CD4-positive, alpha-beta T cell (primary cell): ENCODE measurements around the gene GHRHR. TPM values are rescaled to one million over a fixed set of nuclear protein-coding genes. Genes with fewer than 3 reads are reported as not detected.

Experiments
- ATAC-seq: fragments of 200-7000 bp; cut with Tn5 transposase; one replicate; pipeline ENCODE4 v1.10.0; 2022; ENCODE audit warnings: mild to moderate bottlenecking; ENCODE audit not compliant: poor library complexity
- CTCF ChIA-PET: fragments of 350-600 bp; sonication (Branson Sonifier 250); formaldehyde crosslinking; loops from one replicate; lab custom pipeline; 2021; ENCODE audit warnings: antibody characterized with exemption, inconsistent platforms; lab: Charles Lee
- POLR2A ChIA-PET: fragments of 350-600 bp; sonication (Branson Sonifier 250); formaldehyde crosslinking; loops from one replicate; lab custom pipeline; 2021; ENCODE audit warnings: antibody characterized with exemption, inconsistent platforms; lab: Charles Lee
- DNase-seq, 14 experiments: peaks; one replicate each; pipeline ENCODE4 v3.0.0-alpha.2; 2013 to 2020; ENCODE audit warnings: mixed read lengths in 2 of 14
- H3K27ac ChIP-seq, 2 donors: one replicate each; pipeline versions ENCODE4 v1.5.1 to v1.7.0; 2013; ENCODE audit warnings: low read length in 2 of 2, low read depth in 1 of 2, mild to moderate bottlenecking in 1 of 2
- H3K27me3 ChIP-seq, 2 experiments: 1 replicate in 1 of 2; 2 replicates in 1 of 2; pipeline versions ENCODE4 v1.6.1 to v1.7.0; 2013; ENCODE audit warnings: low read length in 2 of 2, control low read depth in 1 of 2, mild to moderate bottlenecking in 1 of 2, moderate library complexity in 1 of 2; ENCODE audit not compliant: insufficient read depth in 2 of 2, control insufficient read depth in 1 of 2
- H3K36me3 ChIP-seq: one replicate; pipeline ENCODE4 v1.6.1; 2013; ENCODE audit warnings: low read length, control low read depth; ENCODE audit not compliant: insufficient read depth
- H3K4me1 ChIP-seq: one replicate; pipeline ENCODE4 v1.6.1; 2013; ENCODE audit warnings: low read length, control low read depth; ENCODE audit not compliant: insufficient read depth
- H3K4me3 ChIP-seq: one replicate; pipeline ENCODE4 v1.5.1; 2013; ENCODE audit warnings: mild to moderate bottlenecking, low read length, moderate library complexity
- H3K9me3 ChIP-seq, 2 experiments: 1 replicate in 1 of 2; 2 replicates in 1 of 2; pipeline versions ENCODE4 v1.6.1 to v1.7.0; 2013; ENCODE audit warnings: low read length in 2 of 2, mild to moderate bottlenecking in 2 of 2, control low read depth in 1 of 2, moderate library complexity in 1 of 2; ENCODE audit not compliant: control insufficient read depth in 1 of 2, insufficient read depth in 1 of 2
- H3K27ac Mint-ChIP-seq: one replicate; pipeline ENCODE4 v1.8.0; 2020; ENCODE audit warnings: mixed read lengths
- H3K27me3 Mint-ChIP-seq: one replicate; pipeline ENCODE4 v1.8.0; 2021; ENCODE audit warnings: mixed read lengths
- H3K36me3 Mint-ChIP-seq: one replicate; pipeline ENCODE4 v1.8.0; 2021; ENCODE audit warnings: low read depth, mixed read lengths
- H3K4me1 Mint-ChIP-seq: one replicate; pipeline ENCODE4 v1.8.0; 2021; ENCODE audit warnings: low read depth, mixed read lengths
- H3K4me3 Mint-ChIP-seq: one replicate; pipeline ENCODE4 v1.8.0; 2020; ENCODE audit warnings: mild to moderate bottlenecking, mixed read lengths
- H3K9me3 Mint-ChIP-seq: one replicate; pipeline ENCODE4 v1.8.0; 2020; ENCODE audit warnings: mixed read lengths
- intact Hi-C, 2 experiments: fragments of 100-400 bp; cut with DNase I in 1 of 2; cut with micrococcal nuclease in 1 of 2; formaldehyde crosslinking; loops; one replicate each; pipeline versions ENCODE4 v1.15.1 to v1.9.0; 2023 to 2025; cut with DNase I, micrococcal nuclease
- total RNA-seq, 174 experiments: library from RNA in 2 of 174; stranded (reverse) in 2 of 174; gene quantifications; one replicate each; pipeline ENCODE4 v1.2.3 and lab custom pipeline; 2021 to 2026
- TF ChIP-seq, protein P1 (sequence below): fragments of 200-600 bp; IDR thresholded peaks from one replicate; pipeline ENCODE4 v1.8.0; 2022; ENCODE audit warnings: antibody characterized with exemption, mild to moderate bottlenecking

GHRHR gene
- total RNA-seq, 2 experiments from 2014 or later = not detected

DNA sequence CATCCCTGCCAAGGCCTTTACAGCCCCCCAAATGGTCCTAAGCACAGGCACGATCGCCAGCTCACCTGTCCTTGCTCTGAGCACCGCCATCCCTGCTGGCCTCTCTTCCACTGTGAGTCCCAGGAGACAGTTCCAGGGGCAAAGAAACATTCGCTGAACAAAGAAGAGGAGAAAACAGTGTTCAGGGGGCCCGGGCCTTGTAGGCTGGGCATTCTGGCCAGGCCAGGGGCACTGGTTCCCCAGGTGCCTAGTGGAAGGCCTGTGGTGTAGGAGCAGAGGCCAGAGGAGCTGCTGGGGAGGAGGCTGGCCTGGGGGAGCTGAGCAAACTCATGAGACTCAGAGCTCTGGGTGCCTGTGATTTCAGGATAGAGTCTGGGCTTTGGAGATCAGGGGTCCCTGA is 29.5 kb upstream of the GHRHR start:
- no peaks in the 10 kb centered on the region for H3K9me3 Mint-ChIP-seq
- H3K4me3 ChIP-seq = no peak overlapping the region
- POLR2A ChIA-PET = no interaction called here
- no peaks in the 10 kb centered on the region for H3K36me3 ChIP-seq
- H3K4me1 ChIP-seq = peaks cover 5% of the 10 kb centered on the region
- peaks cover 17% of the 10 kb centered on the region for H3K27me3 Mint-ChIP-seq
- intact Hi-C loops = no loop called here
- peaks cover 8 to 10% of the 10 kb centered on the region in 2 experiments for H3K27me3 ChIP-seq
- no peaks in the 10 kb centered on the region for H3K36me3 Mint-ChIP-seq
- no peak overlapping the region for H3K27ac ChIP-seq
- ATAC-seq (no peak), DNase-seq (peak in 1 of 14 experiments; percentile 28)
- peaks cover 0 to 6% of the 10 kb centered on the region in 2 experiments for H3K9me3 ChIP-seq
- CTCF ChIA-PET = no interaction called here
- no peak overlapping the region for H3K27ac Mint-ChIP-seq
- TF ChIP-seq, protein P1, sequence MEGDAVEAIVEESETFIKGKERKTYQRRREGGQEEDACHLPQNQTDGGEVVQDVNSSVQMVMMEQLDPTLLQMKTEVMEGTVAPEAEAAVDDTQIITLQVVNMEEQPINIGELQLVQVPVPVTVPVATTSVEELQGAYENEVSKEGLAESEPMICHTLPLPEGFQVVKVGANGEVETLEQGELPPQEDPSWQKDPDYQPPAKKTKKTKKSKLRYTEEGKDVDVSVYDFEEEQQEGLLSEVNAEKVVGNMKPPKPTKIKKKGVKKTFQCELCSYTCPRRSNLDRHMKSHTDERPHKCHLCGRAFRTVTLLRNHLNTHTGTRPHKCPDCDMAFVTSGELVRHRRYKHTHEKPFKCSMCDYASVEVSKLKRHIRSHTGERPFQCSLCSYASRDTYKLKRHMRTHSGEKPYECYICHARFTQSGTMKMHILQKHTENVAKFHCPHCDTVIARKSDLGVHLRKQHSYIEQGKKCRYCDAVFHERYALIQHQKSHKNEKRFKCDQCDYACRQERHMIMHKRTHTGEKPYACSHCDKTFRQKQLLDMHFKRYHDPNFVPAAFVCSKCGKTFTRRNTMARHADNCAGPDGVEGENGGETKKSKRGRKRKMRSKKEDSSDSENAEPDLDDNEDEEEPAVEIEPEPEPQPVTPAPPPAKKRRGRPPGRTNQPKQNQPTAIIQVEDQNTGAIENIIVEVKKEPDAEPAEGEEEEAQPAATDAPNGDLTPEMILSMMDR = no peak
- H3K4me3 Mint-ChIP-seq = no peak overlapping the region
- H3K4me1 Mint-ChIP-seq = no peaks in the 10 kb centered on the region

DNA sequence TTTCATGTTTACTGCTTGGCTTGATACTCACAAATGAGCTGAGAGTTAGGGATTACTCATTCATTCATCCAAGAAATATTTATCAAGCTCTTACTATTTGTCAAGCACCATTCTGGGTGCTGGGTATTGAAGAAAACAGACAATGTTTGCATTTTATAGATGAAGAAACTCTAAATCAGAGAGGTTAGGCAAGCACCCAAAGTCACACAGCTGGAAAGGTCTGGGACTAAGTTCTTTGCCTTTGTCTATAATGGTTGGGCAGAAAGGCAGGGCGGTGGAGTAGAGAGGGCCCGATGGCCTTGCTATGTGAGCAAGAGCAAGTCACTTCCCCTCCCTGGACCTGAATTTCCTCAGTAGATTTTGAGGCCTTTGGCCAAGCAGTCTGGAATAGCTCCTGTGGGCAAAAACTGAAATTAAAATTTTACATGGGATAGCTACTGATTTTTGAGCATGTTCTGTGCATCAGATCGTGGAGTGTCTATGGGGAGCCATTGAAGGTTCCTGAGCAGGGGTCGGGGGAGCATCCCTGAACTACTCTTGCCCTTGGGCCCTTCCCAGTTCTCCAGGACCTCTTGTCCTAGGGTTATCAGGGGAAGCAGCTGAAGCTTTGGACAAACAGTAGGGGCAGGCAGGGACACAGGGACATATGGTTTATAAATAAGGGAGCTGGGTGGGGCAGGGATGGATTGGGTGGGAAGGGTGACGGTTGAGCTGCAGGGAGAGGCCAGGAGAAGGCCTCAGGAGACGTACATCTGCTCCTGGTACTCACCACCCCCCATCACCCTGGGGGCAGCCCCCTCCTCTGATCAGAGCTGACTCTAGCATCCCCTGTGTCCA is 28.8 kb upstream of the GHRHR start:
- no peak overlapping the region for H3K27ac ChIP-seq
- intact Hi-C loops = no loop called here
- Mint-ChIP-seq H3K27ac (no peak overlapping the region), H3K4me3 (no peak overlapping the region), H3K9me3 (no peaks in the 10 kb centered on the region), H3K27me3 (peaks cover 24% of the 10 kb centered on the region), H3K4me1 (no peaks in the 10 kb centered on the region), H3K36me3 (no peaks in the 10 kb centered on the region)
- ATAC-seq = no peak
- TF ChIP-seq, protein P1 = no peak
- peaks cover 8 to 17% of the 10 kb centered on the region in 2 experiments for H3K27me3 ChIP-seq
- no peak overlapping the region for H3K4me3 ChIP-seq
- no peak for DNase-seq
- H3K9me3 ChIP-seq = peaks cover 4 to 6% of the 10 kb centered on the region in 2 experiments
- H3K4me1 ChIP-seq = peaks cover 5% of the 10 kb centered on the region
- POLR2A ChIA-PET = no interaction called here
- CTCF ChIA-PET = interaction anchor here (1.0 kb wide), 1 partner anchor 10 kb away, joined by 3 read pairs; no protein-coding TSS in a partner anchor
- no peaks in the 10 kb centered on the region for H3K36me3 ChIP-seq

DNA sequence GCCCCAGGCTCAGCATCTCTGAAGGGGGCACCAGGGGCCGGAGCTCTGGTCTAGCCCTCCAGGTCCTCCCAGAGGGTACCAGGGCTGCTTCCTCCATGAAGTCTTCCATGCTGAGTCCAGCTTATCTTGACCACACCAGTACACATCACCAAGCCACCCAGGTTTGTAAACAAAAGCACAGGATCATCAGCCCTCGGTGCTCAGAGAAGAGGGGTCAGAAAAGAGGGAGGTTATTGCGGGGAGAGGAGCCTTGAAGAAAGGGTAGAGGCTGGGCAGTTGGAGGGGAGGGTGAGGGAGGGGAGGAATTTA is 28.2 kb upstream of the GHRHR start:
- Histone ChIP-seq H3K4me3 (no peak overlapping the region), H3K27me3 (peaks cover 8 to 23% of the 10 kb centered on the region in 2 experiments), H3K4me1 (peaks cover 5% of the 10 kb centered on the region), H3K27ac (no peak overlapping the region), H3K9me3 (peaks cover 4 to 6% of the 10 kb centered on the region in 2 experiments), H3K36me3 (no peaks in the 10 kb centered on the region)
- Mint-ChIP-seq H3K4me3 (no peak overlapping the region), H3K27ac (no peak overlapping the region), H3K27me3 (peaks cover 30% of the 10 kb centered on the region), H3K36me3 (no peaks in the 10 kb centered on the region), H3K9me3 (no peaks in the 10 kb centered on the region), H3K4me1 (no peaks in the 10 kb centered on the region)
- ChIA-PET POLR2A (no interaction called here), CTCF (interaction anchor here (1.0 kb wide), 1 partner anchor 11 kb away, joined by 3 read pairs; no protein-coding TSS in a partner anchor)
- ATAC-seq = no peak
- DNase-seq = no peak
- TF ChIP-seq, protein P1 = no peak
- intact Hi-C loops = no loop called here
